ENCODE measurements around the gene NOL9. TPM values are rescaled to one million over a fixed set of nuclear protein-coding genes. Genes with fewer than 3 reads are reported as not detected.

The NOL9 gene
- total and polyA plus RNA-seq, 2 of the 13 experiments (the other 11 are each of a cell fraction or from before 2014, with no cell fraction given) = 18.0 to 24.7 TPM

- FAIRE-seq (no peak), DNase-seq (ENCODE audit: low spot score) (peak; percentile 39), ATAC-seq (peak; percentile 40)
- H3K27ac ChIP-seq (ENCODE audit: extremely low read length, insufficient read depth, low read length) = peak overlapping the region; percentile 54
- H3K4me2 ChIP-seq (ENCODE audit: low read depth, low read length) = peak overlapping the region; percentile 90
- H3K9me3 ChIP-seq (ENCODE audit: low read length) = no peaks in the 10 kb centered on the region
- ChIA-PET CTCF (ENCODE audit: low intra/inter-chr PET ratio, low total read pairs) (no interaction called here), POLR2A (interaction anchor here (0.6 to 2.5 kb wide), 4 partner anchors 9 to 22 kb away, joined by 3 to 20 read pairs (median 9); partner anchors contain the start of gene PLEKHG5)
- H2AFZ ChIP-seq (ENCODE audit: low read length) = no peak overlapping the region
- BruUV-seq (replicated peaks) = no TSS peak
- peak overlapping the region; percentile 50; the same call in 1 of the 2 replicates for H3K9ac ChIP-seq (ENCODE audit: insufficient read depth, low read depth, low read length)
- H4K20me1 ChIP-seq (ENCODE audit: insufficient read depth, low read length) = no peaks in the 10 kb centered on the region
- 85% methylated on average over 8 of the region's 19 CpGs for WGBS (ENCODE audit: low lambda C conversion rate)
- H3K27me3 ChIP-seq (ENCODE audit: control insufficient read depth in 1 of 2, insufficient read depth in 2 of 2, low read length in 2 of 2) = peaks cover 11 to 14% of the 10 kb centered on the region in 2 experiments; a peak in 3 of 5 replicates
- no peaks in the 10 kb centered on the region for H3K36me3 ChIP-seq (replicated peaks in 1 of 2; ENCODE audit: control insufficient read depth in 1 of 2, insufficient read depth in 2 of 2, low read length in 2 of 2)
- peaks cover 59% of the 10 kb centered on the region for H3K4me1 ChIP-seq (ENCODE audit: insufficient read depth, low read length)
- H3K79me2 ChIP-seq (ENCODE audit: insufficient read depth, low read length) = no peaks in the 10 kb centered on the region
- peak overlapping the region; percentile 6 to 53 (median 21); a peak in 5 of 6 replicates for H3K4me3 ChIP-seq (replicated peaks in 1 of 3; ENCODE audit: insufficient read depth in 1 of 3, low read depth in 2 of 3, low read length in 3 of 3)
- in situ Hi-C loops (cut with HindIII; ENCODE audit: extremely low pct_ligation_motif_present, low pct_unique_long_range_greater_than_20kb) = no loop called here
- intact Hi-C loops (cut with micrococcal nuclease; ENCODE audit: unreplicated experiment) = no loop called here
- TF ChIP-seq SRF (IDR thresholded peaks at IDR 0.05; ENCODE audit: low read depth, low read length) = no peak
- TF ChIP-seq PHF21A (CRISPR knock-in tag; IDR thresholded peaks at IDR 0.05) = 0 out of 2 replicates have a peak, but pooled peaks have one; percentile 38
- TF ChIP-seq RBM22 (optimal IDR thresholded peaks at IDR 0.05; ENCODE audit: low read length) = no peak
- no peak for TF ChIP-seq ZSCAN30 (CRISPR knock-in tag; IDR thresholded peaks at IDR 0.05)
- TF ChIP-seq ZSCAN22 (CRISPR knock-in tag; IDR thresholded peaks at IDR 0.05) = no peak
- no peak for TF ChIP-seq ZNF264 (CRISPR knock-in tag; IDR thresholded peaks at IDR 0.05)
- no peak for TF ChIP-seq ARNT (IDR thresholded peaks at IDR 0.05)
- no peak for TF ChIP-seq POGZ (CRISPR knock-in tag; IDR thresholded peaks at IDR 0.05)
- no peak for TF ChIP-seq JDP2 (CRISPR knock-in tag; IDR thresholded peaks at IDR 0.05; ENCODE audit: borderline replicate concordance)
- TF ChIP-seq TEF (CRISPR knock-in tag; IDR thresholded peaks at IDR 0.05) = no peak
- TF ChIP-seq AHR (CRISPR knock-in tag; IDR thresholded peaks at IDR 0.05) = no peak
- no peak for TF ChIP-seq ZNF841 (CRISPR knock-in tag; IDR thresholded peaks at IDR 0.05; ENCODE audit: borderline replicate concordance)
- no peak for TF ChIP-seq ZFP36 (IDR thresholded peaks at IDR 0.05; ENCODE audit: borderline replicate concordance, low read depth, low read length, partially characterized antibody)
- TF ChIP-seq PAXIP1 (CRISPR knock-in tag; conservative IDR thresholded peaks at IDR 0.05) = peak; percentile 79
- no peak for TF ChIP-seq ZZZ3 (CRISPR knock-in tag; IDR thresholded peaks at IDR 0.05; ENCODE audit: borderline replicate concordance)
- no peak for TF ChIP-seq SETDB1 (CRISPR knock-in tag; IDR thresholded peaks at IDR 0.05; ENCODE audit: borderline replicate concordance)
- TF ChIP-seq ZNF691 (CRISPR knock-in tag; IDR thresholded peaks at IDR 0.05; ENCODE audit: borderline replicate concordance, low read depth) = no peak
- no peak for TF ChIP-seq RBAK (CRISPR knock-in tag; IDR thresholded peaks at IDR 0.05)
- TF ChIP-seq RXRB (CRISPR knock-in tag; IDR thresholded peaks at IDR 0.05; ENCODE audit: borderline replicate concordance) = peak; percentile 32; the same call in 1 of the 2 replicates
These were observed 41.9 kb downstream of the NOL9 start for GRCh38 chr1:6512245-6512907.
